H9 (cell line): ENCODE data around the gene DPH2. TPM values are rescaled to one million over a fixed set of nuclear protein-coding genes. Genes with fewer than 3 reads are reported as not detected.

Source experiments
- DNase-seq: peaks from one replicate; pipeline ENCODE4 v3.0.0-alpha.2; 2017
- H2AFZ ChIP-seq: one replicate; pipeline ENCODE4 v1.6.1; 2013; ENCODE audit warnings: mild to moderate bottlenecking, low read length, control low read depth, moderate library complexity
- H2AK5ac ChIP-seq: 2 replicates; pipeline ENCODE4 v1.6.1; 2013; ENCODE audit warnings: low read length, control low read depth, mixed read lengths; ENCODE audit not compliant: insufficient read length
- H2BK120ac ChIP-seq: one replicate; pipeline ENCODE4 v1.6.1; 2013; ENCODE audit warnings: low read depth, mild to moderate bottlenecking, low read length, control low read depth, inconsistent platforms; ENCODE audit not compliant: poor library complexity, severe bottlenecking
- H2BK12ac ChIP-seq: 2 replicates; pipeline ENCODE4 v1.6.1; 2013; ENCODE audit warnings: low read length, control low read depth, mixed read lengths, low read depth; ENCODE audit not compliant: insufficient read length
- H2BK15ac ChIP-seq: 2 replicates; pipeline ENCODE4 v1.6.1; 2013; ENCODE audit warnings: low read depth, low read length, control low read depth
- H2BK20ac ChIP-seq: one replicate; pipeline ENCODE4 v1.6.1; 2013; ENCODE audit warnings: low read depth, mild to moderate bottlenecking, low read length, control low read depth, inconsistent platforms; ENCODE audit not compliant: poor library complexity, severe bottlenecking
- H2BK5ac ChIP-seq: 2 replicates; pipeline ENCODE4 v1.6.1; 2013; ENCODE audit warnings: low read length, control low read depth, mixed read lengths; ENCODE audit not compliant: insufficient read length
- H3K14ac ChIP-seq: 2 replicates; pipeline ENCODE4 v1.6.1; 2013; ENCODE audit warnings: low read length, control low read depth; ENCODE audit not compliant: insufficient read depth
- H3K18ac ChIP-seq: 2 replicates; pipeline ENCODE4 v1.6.1; 2013; ENCODE audit warnings: low read depth, mild to moderate bottlenecking, mixed read lengths, low read length, control low read depth; ENCODE audit not compliant: insufficient read length
- H3K23ac ChIP-seq: 2 replicates; pipeline ENCODE4 v1.6.1; 2013; ENCODE audit warnings: low read length, control low read depth, mixed read lengths, low read depth; ENCODE audit not compliant: insufficient read length
- H3K23me2 ChIP-seq: 2 replicates; pipeline ENCODE4 v1.6.1; 2013; ENCODE audit warnings: low read depth, mild to moderate bottlenecking, mixed read lengths, low read length, control low read depth; ENCODE audit not compliant: insufficient read length, poor library complexity, severe bottlenecking
- H3K27ac ChIP-seq: 2 replicates; pipeline ENCODE4 v1.5.1; 2013; ENCODE audit warnings: low read length, control low read depth, mixed read lengths, low read depth; ENCODE audit not compliant: insufficient read length
- H3K27me3 ChIP-seq: 2 replicates; pipeline ENCODE4 v1.6.1; 2013; ENCODE audit warnings: low read length, control low read depth, inconsistent platforms; ENCODE audit not compliant: insufficient read depth
- H3K4ac ChIP-seq: 2 replicates; pipeline ENCODE4 v1.6.1; 2013; ENCODE audit warnings: low read depth, mild to moderate bottlenecking, control low read depth, inconsistent platforms, low read length, moderate library complexity
- H3K4me1 ChIP-seq: 2 replicates; pipeline ENCODE4 v1.6.1; 2013; ENCODE audit warnings: low read length, control low read depth, inconsistent platforms; ENCODE audit not compliant: insufficient read depth
- H3K4me2 ChIP-seq: 2 replicates; pipeline ENCODE4 v1.6.1; 2013; ENCODE audit warnings: low read length, control low read depth, mixed read lengths; ENCODE audit not compliant: insufficient read length, insufficient read depth
- H3K56ac ChIP-seq: 2 replicates; pipeline ENCODE4 v1.6.1; 2013; ENCODE audit warnings: low read depth, mild to moderate bottlenecking, mixed read lengths, low read length, control low read depth; ENCODE audit not compliant: insufficient read length
- H3K79me1 ChIP-seq: 2 replicates; pipeline ENCODE4 v1.6.1; 2013; ENCODE audit warnings: low read depth, mild to moderate bottlenecking, moderate library complexity, low read length, control low read depth, inconsistent platforms; ENCODE audit not compliant: insufficient read depth, poor library complexity, severe bottlenecking
- H3K79me2 ChIP-seq: 2 replicates; pipeline ENCODE4 v1.6.1; 2013; ENCODE audit warnings: low read length, control low read depth, inconsistent platforms; ENCODE audit not compliant: insufficient read depth
- H3K9ac ChIP-seq: 2 replicates; pipeline ENCODE4 v1.6.1; 2013; ENCODE audit warnings: low read length, control low read depth, mixed read lengths; ENCODE audit not compliant: insufficient read length; ENCODE audit errors: extremely low read depth
- H3K9me3 ChIP-seq: one replicate; pipeline ENCODE4 v1.6.1; 2013; ENCODE audit warnings: low read depth, low read length, inconsistent platforms; ENCODE audit not compliant: control insufficient read depth
- H3T11ph ChIP-seq: one replicate; pipeline ENCODE4 v1.6.1; 2013; ENCODE audit warnings: mild to moderate bottlenecking, low read length, control low read depth, inconsistent platforms
- H4K20me1 ChIP-seq: one replicate; pipeline ENCODE4 v1.6.1; 2013; ENCODE audit not compliant: control insufficient read depth, insufficient read length, insufficient read depth
- H4K5ac ChIP-seq: 2 replicates; pipeline ENCODE4 v1.6.1; 2013; ENCODE audit warnings: low read depth, mild to moderate bottlenecking, mixed read lengths, low read length, control low read depth; ENCODE audit not compliant: insufficient read length
- H4K8ac ChIP-seq: replicated peaks from 2 replicates; pipeline ENCODE4 v1.6.1; 2013; ENCODE audit warnings: low read length, control low read depth, mixed read lengths, low read depth; ENCODE audit not compliant: insufficient read length
- H4K91ac ChIP-seq: 2 replicates; pipeline ENCODE4 v1.6.1; 2013; ENCODE audit warnings: low read depth, mild to moderate bottlenecking, moderate library complexity, mixed read lengths, low read length, control low read depth; ENCODE audit not compliant: insufficient read length
- H3K27ac Mint-ChIP-seq, 3 experiments: 2 replicates in 2 of 3; 3 replicates in 1 of 3; pipeline ENCODE4 v1.8.0; 2020 to 2021; ENCODE audit warnings: mixed read lengths in 3 of 3, mild to moderate bottlenecking in 1 of 3, moderate library complexity in 1 of 3
- H3K27me3 Mint-ChIP-seq: 2 replicates; pipeline ENCODE4 v1.8.0; 2021; ENCODE audit warnings: low read depth, mild to moderate bottlenecking, moderate library complexity, mixed read lengths
- H3K36me3 Mint-ChIP-seq, 3 experiments: 2 replicates in 2 of 3; 3 replicates in 1 of 3; pipeline ENCODE4 v1.8.0; 2020 to 2021; ENCODE audit warnings: low read depth in 3 of 3, mixed read lengths in 3 of 3; ENCODE audit not compliant: insufficient read depth in 1 of 3
- H3K4me1 Mint-ChIP-seq, 2 experiments: 2 replicates each; pipeline ENCODE4 v1.8.0; 2020; ENCODE audit warnings: mixed read lengths in 2 of 2
- H3K4me3 Mint-ChIP-seq, 2 experiments: 2 replicates in 1 of 2; 3 replicates in 1 of 2; pipeline ENCODE4 v1.8.0; 2020 to 2021; ENCODE audit warnings: mild to moderate bottlenecking in 2 of 2, mixed read lengths in 2 of 2, moderate library complexity in 1 of 2
- H3K9me3 Mint-ChIP-seq, 2 experiments: 2 replicates in 1 of 2; 3 replicates in 1 of 2; pipeline ENCODE4 v1.8.0; 2020; ENCODE audit warnings: mild to moderate bottlenecking in 2 of 2, mixed read lengths in 2 of 2, moderate library complexity in 1 of 2
- WGBS: extraction: QIAGEN DNeasy Blood & Tissue Kit; methylation state at CpG from one replicate; pipeline ENCODE4 v1.1.7; 2013; ENCODE audit warnings: missing lambda C conversion rate, low lambda C conversion rate, mixed read lengths; ENCODE audit not compliant: insufficient read length; ENCODE audit errors: extremely low coverage; 5-methylcytosine and 5-hydroxymethylcytosine counted together
- total RNA-seq: library from RNA; stranded (reverse); gene quantifications from 2 replicates; pipeline ENCODE4 v1.2.1, GENCODE V29; 2021
- TF ChIP-seq, protein P1 (sequence below): fragments of 200-600 bp; sonication (generic); conservative IDR thresholded peaks from 3 replicates; pipeline ENCODE4 v1.8.0; 2021; ENCODE audit warnings: antibody characterized with exemption, mild to moderate bottlenecking

DPH2 gene
- total RNA-seq, 1 experiment from 2014 or later, result 74.4 TPM

DNA sequence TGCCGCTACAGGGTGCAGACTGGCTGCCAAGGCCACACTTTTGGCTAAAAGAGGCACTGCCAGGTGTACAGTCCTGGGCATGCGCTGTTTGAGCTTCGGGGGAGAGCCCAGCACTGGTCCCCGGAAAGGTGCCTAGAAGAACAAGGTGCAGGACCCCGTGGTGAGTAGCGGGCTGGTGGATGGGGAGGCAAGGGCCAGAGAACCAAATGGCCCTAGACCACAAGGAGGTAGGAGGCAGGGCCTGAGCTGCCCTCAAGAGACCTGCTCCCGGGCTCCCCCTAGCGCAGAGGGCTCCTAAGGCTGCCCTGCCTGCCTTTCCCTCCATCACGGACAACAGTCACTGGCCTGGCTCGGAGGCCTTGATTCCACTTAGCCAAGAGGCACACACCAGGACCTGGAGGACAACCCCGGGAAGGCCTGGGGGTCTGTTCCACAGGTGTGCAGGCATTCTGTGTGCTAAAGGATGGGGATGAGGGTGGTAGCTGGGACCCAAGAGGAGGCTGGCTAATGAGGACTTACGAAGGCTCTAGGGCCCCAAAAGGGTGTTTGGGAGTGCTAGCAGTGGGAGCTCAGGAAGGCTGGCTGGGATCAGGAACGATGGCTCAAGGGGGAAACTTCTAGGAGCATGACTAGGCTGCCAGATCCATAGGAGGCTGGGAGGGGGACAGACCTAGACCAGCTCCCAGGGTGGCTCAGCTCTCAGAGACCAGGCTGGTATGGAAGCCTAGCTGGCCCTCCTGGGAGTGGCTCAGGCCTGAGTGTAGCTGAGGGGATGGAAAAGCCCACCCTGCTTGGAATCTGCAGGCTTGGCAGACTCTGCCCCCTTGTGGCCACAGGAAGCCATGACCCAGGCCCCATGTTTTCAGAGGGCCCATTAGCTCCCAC is 35.5 kb upstream of the DPH2 start:
- Histone ChIP-seq H3K4me1 (peaks cover 8% of the 10 kb centered on the region; the same call in 1 of the 2 replicates), H3K79me2 (no peaks in the 10 kb centered on the region), H3K27ac (no peak overlapping the region), H4K91ac (no peak overlapping the region), H4K20me1 (no peaks in the 10 kb centered on the region), H3K56ac (no peak overlapping the region), H3K18ac (peak overlapping the region; percentile 20), H2BK20ac (no peak overlapping the region), H2AK5ac (no peak overlapping the region), H3T11ph (no peak overlapping the region), H2AFZ (no peak overlapping the region), H3K9ac (no peak overlapping the region), H3K79me1 (no peaks in the 10 kb centered on the region), H3K27me3 (no peaks in the 10 kb centered on the region), H3K4me2 (peak overlapping the region; percentile 65), H2BK15ac (no peak overlapping the region), H2BK120ac (no peak overlapping the region), H2BK5ac (no peak overlapping the region), H3K14ac (no peak overlapping the region; the same call in 1 of the 2 replicates), H4K5ac (no peak overlapping the region), H3K4ac (no peak overlapping the region), H3K23ac (no peak overlapping the region), H2BK12ac (no peak overlapping the region), H3K23me2 (peaks cover 21% of the 10 kb centered on the region), H3K9me3 (no peaks in the 10 kb centered on the region), H4K8ac (no peak overlapping the region)
- WGBS, result no CpG with 5 or more reads among the region's 13 CpGs
- Mint-ChIP-seq H3K4me1 (peaks cover 44 to 51% of the 10 kb centered on the region in 2 experiments), H3K27me3 (peaks cover 15% of the 10 kb centered on the region), H3K4me3 (peak overlapping the region; percentile 76 to 88), H3K27ac (peak overlapping the region; percentile 72 to 89 (median 85); a peak in 5 of 7 replicates), H3K9me3 (no peaks in the 10 kb centered on the region), H3K36me3 (peaks cover 0 to 6% (median 0%) of the 10 kb centered on the region in 3 experiments; a peak in 1 of 7 replicates)
- DNase-seq, result peak; percentile 93
- TF ChIP-seq, protein P1, sequence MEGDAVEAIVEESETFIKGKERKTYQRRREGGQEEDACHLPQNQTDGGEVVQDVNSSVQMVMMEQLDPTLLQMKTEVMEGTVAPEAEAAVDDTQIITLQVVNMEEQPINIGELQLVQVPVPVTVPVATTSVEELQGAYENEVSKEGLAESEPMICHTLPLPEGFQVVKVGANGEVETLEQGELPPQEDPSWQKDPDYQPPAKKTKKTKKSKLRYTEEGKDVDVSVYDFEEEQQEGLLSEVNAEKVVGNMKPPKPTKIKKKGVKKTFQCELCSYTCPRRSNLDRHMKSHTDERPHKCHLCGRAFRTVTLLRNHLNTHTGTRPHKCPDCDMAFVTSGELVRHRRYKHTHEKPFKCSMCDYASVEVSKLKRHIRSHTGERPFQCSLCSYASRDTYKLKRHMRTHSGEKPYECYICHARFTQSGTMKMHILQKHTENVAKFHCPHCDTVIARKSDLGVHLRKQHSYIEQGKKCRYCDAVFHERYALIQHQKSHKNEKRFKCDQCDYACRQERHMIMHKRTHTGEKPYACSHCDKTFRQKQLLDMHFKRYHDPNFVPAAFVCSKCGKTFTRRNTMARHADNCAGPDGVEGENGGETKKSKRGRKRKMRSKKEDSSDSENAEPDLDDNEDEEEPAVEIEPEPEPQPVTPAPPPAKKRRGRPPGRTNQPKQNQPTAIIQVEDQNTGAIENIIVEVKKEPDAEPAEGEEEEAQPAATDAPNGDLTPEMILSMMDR, result peak; percentile 85
